ENCODE results near the gene PLET1.
"Not testable (repeated sequence)": the region's sequence is repeated elsewhere in the genome, so short reads cannot be mapped to it uniquely, and the experiment has no call there.

PLET1 gene

DNA sequence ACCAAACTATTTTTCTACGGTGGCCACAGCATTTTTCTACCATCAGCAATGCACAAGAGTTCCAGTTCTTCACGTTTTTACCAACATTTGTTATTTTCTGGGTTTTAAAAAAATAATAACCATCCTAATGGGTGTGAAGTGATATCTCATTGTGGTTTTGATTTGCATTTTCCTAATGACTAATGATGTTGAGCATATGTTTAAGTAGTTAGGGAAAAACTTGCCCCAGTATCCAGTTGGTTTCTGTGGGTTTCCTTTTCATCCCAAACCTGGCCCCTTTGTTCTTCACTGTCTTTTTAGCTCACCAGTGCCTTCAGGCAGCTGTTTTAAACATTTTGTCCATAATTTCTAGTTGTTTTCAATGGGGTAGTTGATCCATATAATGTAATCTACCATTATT is 49.1 kb downstream of the PLET1 start:
- DNase-seq (ENCODE audit: low spot score): no peak

DNA sequence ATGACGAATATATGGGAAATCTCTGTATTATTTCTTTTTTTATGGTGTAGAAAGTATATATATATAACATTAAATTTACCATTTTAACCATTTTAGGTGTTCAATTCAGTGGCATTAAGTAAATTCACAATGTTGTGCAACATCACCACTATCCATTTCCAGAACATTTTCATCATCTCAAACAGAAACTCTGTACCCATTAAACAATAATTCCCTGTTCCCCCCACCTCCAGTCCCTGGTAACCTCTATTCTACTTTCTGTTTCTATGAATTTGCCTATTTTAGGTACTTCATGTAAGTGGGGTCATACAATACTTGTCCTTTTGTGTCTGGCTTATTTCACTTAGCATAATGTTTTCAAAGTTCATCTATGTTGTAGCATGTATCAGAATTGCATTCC is 49.8 kb downstream of the PLET1 start:
- DNase-seq (ENCODE audit: low spot score): no peak

DNA sequence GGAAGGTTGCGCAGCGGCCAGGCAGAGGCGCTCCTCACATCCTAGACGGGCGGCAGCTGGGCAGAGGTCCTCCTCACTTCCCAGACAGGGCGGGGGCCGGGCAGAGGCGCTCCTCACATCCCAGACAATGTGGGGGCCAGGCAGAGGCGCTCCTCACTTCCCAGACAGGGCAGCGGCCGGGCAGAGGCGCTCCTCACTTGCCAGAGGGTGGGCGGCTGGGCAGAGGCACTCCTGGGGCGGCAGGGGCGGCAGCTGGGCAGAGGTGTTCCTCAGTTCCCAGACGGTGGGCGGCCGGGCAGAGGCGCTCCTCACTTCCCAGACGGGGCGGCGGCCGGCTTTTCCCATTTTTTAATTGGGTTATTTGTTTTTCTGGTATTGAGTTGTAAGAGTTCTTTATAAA is 54.6 kb downstream of the PLET1 start:
- DNase-seq (ENCODE audit: low spot score): no peak

DNA sequence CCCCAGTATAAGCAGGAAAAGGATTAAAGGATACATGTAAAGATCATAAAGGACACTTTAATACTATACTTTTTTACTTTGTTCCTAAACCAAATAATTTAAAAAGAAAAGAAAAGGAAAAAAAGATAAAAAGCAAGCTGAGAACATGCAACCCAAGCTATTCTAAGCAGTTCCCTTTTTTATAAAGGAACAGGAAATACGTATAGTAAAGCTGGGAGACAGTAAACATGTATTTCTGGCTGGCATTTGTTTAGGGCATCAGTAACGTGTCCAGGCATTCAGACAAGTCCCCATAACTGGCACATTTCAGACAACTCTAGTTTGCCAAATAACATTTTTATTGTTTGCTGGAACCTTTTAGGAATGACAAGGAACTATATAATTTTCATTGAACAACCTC is 60.4 kb downstream of the PLET1 start:
- DNase-seq (ENCODE audit: low spot score): no peak

DNA sequence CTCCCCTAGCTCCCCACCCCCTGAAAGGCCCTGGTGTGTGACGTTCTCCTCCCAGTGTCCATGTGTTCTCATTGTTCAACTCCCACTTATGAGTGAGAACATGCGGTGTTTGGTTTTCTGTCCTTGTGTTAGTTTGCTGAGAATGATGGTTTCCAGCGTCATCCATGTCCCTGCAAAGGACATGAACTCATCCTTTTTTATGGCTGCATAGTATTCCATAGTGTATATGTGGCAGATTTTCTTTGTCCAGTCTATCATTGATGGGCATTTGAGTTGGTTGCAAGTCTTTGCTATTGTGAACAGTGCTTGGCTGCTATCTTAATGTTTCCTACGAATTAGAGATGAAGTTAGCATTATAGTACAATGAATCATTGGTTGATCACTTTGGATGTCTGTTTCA is 61.6 kb downstream of the PLET1 start:
- not testable (repeated sequence) for DNase-seq (ENCODE audit: low spot score)
